ENCODE results near the gene MEIOB. TPM values are rescaled to one million over a fixed set of nuclear protein-coding genes. Genes with fewer than 3 reads are reported as not detected.

Gene MEIOB
- total RNA-seq, 1 experiment from 2014 or later: 1.3 TPM

- no peak for DNase-seq
- Histone ChIP-seq H4K5ac (ENCODE audit: insufficient read length, low read depth, low read length) (no peak overlapping the region), H2AFZ (ENCODE audit: low read length) (no peak overlapping the region), H3K23me2 (ENCODE audit: insufficient read length, low read depth, low read length, poor library complexity, severe bottlenecking) (no peaks in the 10 kb centered on the region), H3K27ac (ENCODE audit: insufficient read length, low read depth, low read length) (no peak overlapping the region), H3K4me1 (ENCODE audit: insufficient read depth, low read length) (no peaks in the 10 kb centered on the region), H3K4me2 (ENCODE audit: insufficient read depth, insufficient read length, low read length) (no peak overlapping the region), H3K56ac (ENCODE audit: insufficient read length, low read depth, low read length) (no peak overlapping the region), H3K18ac (ENCODE audit: insufficient read length, low read depth, low read length) (no peak overlapping the region), H3K79me1 (ENCODE audit: insufficient read depth, low read depth, low read length, poor library complexity, severe bottlenecking) (no peaks in the 10 kb centered on the region), H3K23ac (ENCODE audit: insufficient read length, low read depth, low read length) (no peak overlapping the region), H3T11ph (ENCODE audit: low read length) (no peak overlapping the region), H2BK12ac (ENCODE audit: insufficient read length, low read depth, low read length) (no peak overlapping the region), H3K9ac (ENCODE audit: extremely low read depth, insufficient read length, low read length) (no peak overlapping the region), H3K79me2 (ENCODE audit: insufficient read depth, low read length) (no peaks in the 10 kb centered on the region), H2BK120ac (ENCODE audit: low read depth, low read length, poor library complexity, severe bottlenecking) (no peak overlapping the region), H2AK5ac (ENCODE audit: insufficient read length, low read length) (no peak overlapping the region), H4K20me1 (ENCODE audit: control insufficient read depth, insufficient read depth, insufficient read length) (no peaks in the 10 kb centered on the region), H2BK20ac (ENCODE audit: low read depth, low read length, poor library complexity, severe bottlenecking) (no peak overlapping the region), H3K14ac (ENCODE audit: insufficient read depth, low read length) (no peak overlapping the region), H2BK5ac (ENCODE audit: insufficient read length, low read length) (no peak overlapping the region), H3K27me3 (ENCODE audit: insufficient read depth, low read length) (no peaks in the 10 kb centered on the region), H2BK15ac (ENCODE audit: low read depth, low read length) (no peak overlapping the region), H4K8ac (replicated peaks; ENCODE audit: insufficient read length, low read depth, low read length) (no peak overlapping the region), H4K91ac (ENCODE audit: insufficient read length, low read depth, low read length) (no peak overlapping the region), H3K4ac (ENCODE audit: low read depth, low read length) (no peak overlapping the region), H3K9me3 (ENCODE audit: control insufficient read depth, low read depth, low read length) (no peaks in the 10 kb centered on the region)
- WGBS (ENCODE audit: extremely low coverage, insufficient read length, low lambda C conversion rate): no CpG with 5 or more reads among the region's 5 CpGs
- H3K27me3 Mint-ChIP-seq (ENCODE audit: low read depth): peaks cover 88% of the 10 kb centered on the region
- H3K4me1 Mint-ChIP-seq: no peaks in the 10 kb centered on the region
- peaks cover 0 to 2% (median 0%) of the 10 kb centered on the region in 3 experiments; a peak in 1 of 7 replicates for H3K36me3 Mint-ChIP-seq (ENCODE audit: insufficient read depth in 1 of 3, low read depth in 3 of 3)
- no peak overlapping the region for H3K27ac Mint-ChIP-seq
- TF ChIP-seq, protein P1, sequence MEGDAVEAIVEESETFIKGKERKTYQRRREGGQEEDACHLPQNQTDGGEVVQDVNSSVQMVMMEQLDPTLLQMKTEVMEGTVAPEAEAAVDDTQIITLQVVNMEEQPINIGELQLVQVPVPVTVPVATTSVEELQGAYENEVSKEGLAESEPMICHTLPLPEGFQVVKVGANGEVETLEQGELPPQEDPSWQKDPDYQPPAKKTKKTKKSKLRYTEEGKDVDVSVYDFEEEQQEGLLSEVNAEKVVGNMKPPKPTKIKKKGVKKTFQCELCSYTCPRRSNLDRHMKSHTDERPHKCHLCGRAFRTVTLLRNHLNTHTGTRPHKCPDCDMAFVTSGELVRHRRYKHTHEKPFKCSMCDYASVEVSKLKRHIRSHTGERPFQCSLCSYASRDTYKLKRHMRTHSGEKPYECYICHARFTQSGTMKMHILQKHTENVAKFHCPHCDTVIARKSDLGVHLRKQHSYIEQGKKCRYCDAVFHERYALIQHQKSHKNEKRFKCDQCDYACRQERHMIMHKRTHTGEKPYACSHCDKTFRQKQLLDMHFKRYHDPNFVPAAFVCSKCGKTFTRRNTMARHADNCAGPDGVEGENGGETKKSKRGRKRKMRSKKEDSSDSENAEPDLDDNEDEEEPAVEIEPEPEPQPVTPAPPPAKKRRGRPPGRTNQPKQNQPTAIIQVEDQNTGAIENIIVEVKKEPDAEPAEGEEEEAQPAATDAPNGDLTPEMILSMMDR (conservative IDR thresholded peaks at IDR 0.05): no peak
- no peaks in the 10 kb centered on the region for H3K9me3 Mint-ChIP-seq
- no peak overlapping the region for H3K4me3 Mint-ChIP-seq
Observed at GRCh38 chr16:1857433-1858097, 14.4 kb downstream of the MEIOB start.

Measured in H9 (cell line).